NCI-H446 (cell line): ENCODE data around the gene LRRC47.

ENCODE experiments used
- DNase-seq, 2 experiments: peaks; one replicate each; lab custom pipeline; 2025; lab: John Stamatoyannopoulos, UW

Gene LRRC47

DNA sequence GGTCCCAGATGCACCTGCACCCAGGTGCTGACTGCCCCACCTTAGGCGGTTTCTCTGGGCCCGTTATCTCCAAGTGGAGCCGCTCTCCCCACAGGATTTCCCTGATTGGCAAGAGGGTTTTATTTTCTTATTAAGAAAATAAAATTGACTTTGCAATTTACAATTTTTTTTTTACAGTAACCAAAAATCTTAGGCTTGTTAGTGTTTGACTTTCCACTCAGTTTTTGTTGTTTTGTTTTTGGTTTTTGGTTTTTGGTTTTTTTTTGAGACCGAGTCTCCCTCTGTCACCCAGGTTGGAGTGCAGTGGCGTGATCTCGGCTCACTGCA is 48.8 kb downstream of the LRRC47 start:
- DNase-seq = no peak

DNA sequence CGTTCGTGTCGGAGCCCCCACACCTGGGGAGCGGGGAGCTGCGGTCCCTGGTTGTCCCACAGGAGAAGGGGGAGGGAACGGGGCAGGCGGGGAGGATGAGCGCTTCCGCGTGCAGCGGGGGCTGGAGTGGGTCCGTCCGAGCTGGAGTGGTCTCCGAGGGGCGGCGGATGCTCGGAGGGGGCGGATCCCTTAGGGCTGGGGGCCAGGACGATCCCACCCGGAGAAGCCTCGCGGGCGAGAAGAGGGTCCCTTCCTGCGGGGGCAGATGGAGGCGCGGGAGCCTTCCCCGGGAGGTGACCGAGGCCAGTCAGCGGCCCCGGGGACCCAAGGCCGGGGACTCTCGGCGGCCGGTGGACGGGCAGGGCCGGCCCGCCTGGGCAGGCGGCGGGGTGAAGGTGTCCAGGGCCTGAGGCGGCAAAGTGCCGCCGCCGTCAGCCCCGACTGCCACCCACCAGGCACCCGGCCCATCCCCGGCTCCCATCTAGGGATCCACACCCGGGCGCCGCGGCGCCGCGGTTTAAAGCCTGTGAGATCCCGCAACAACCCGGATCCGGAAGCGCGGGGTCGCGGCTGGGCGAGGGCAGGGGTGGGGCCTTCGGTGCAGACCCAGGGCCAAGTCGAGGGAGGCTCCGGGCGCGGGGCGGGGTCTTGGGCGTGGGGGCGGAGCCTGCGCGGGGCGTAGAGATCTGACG is 49.3 kb downstream of the LRRC47 start:
- peak; percentile 75 to 92 for DNase-seq

DNA sequence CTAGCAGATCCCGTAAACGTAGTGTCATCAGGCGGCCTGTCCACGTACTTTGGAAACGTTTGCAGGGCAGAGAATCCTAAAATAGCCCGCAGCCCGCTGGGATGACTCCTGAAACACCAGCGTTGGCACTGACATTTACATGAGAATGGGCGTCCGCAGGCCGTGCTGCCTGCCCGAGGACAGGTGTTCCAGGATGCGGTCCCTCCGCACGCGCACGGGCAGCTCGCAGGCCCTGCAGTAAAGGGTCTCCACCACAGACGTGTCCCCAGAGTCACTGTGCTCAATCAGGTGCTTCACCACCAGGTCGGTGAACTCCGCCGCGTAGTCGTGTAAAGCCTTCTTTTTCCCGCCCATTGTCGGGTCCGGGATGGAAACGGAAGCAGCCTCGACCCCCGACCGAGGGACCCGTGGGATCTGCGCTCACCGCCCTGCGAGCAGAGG is 49.9 kb downstream of the LRRC47 start:
- no peak for DNase-seq

DNA sequence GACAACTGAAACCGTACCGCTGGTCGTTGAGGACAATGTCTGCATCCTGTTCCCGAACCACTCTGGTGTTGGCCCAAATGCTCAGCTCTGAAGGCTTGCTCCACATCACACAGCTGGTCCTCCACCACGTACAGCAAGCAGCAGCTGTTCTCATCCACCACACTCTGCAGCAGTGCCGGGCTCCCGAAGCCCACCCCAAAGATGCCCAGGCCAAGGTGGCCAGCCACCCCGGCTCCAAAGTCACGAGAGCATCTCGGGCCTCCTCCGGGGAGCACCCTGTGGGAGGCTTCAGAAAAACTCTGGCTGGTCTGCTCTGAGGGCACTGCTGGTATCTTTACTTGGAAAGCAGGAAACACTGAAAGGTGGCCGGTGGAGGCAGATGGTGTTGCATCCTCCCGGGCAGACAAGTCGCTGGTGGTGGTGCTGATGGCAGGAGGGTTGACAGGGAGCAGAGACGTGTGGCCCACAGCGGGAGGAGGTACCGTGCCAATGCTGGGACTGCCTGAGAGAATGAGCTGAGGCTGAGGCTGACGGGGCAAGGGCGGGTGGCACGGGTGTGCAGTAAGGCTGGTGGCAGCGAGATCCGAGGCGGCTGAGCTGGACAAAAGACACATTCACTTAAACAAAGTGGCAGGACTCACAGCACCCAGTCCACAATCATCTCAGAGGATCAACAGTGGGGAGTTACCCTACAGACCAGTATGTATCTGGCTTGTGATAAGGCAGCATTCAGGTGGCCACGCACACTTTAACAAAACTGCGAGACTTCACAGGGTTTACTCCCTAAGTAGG is 50.5 kb downstream of the LRRC47 start:
- DNase-seq = no peak

DNA sequence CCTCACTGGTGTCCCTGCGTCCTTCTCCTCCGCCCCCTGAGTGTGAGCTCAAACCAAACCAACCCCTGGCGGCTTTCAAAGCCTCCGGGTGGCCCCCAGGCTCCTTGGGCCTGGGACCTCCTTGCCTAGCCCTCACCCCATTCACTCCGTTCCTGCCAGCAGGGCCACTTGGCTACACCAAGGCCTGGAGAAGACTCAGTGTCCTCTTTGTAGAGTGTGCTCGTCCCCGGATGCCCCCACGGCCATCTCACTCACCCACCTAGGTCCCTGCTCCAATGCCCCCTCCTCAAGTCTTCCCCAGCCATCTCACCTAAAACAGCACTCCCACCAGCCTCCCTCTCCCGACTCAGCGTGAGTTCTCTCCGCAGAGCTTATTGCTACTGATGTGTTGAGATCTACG is 51.2 kb downstream of the LRRC47 start:
- DNase-seq = no peak

DNA sequence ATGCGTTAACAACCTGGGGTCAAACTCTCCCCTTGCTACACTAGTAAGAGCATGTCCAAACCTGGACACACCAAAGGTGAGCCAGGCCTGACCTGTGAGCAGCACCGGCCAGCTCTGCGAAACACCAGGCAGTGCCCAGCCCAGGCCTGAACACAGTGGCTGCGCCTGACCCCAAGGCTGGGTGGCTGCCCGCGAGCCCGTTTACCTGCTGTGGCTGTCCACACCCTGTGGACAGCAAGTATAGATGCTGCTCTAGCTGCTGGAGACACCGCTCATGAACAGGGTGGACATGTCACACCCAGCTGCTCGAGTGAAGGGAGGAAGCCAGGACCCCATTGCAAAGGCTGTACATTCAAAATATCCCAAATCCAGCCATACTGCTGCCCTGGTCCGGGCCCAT is 51.7 kb downstream of the LRRC47 start:
- no peak for DNase-seq

- no peak for DNase-seq
Observed at GRCh38 chr1:3743826-3744225, 52.5 kb downstream of the LRRC47 start.

GRCh38 chr1:3743421-3743820 is 52.9 kb downstream of the LRRC47 start:
- no peak for DNase-seq

GRCh38 chr1:3742439-3743298 is 53.6 kb downstream of the LRRC47 start:
- no peak for DNase-seq

DNA sequence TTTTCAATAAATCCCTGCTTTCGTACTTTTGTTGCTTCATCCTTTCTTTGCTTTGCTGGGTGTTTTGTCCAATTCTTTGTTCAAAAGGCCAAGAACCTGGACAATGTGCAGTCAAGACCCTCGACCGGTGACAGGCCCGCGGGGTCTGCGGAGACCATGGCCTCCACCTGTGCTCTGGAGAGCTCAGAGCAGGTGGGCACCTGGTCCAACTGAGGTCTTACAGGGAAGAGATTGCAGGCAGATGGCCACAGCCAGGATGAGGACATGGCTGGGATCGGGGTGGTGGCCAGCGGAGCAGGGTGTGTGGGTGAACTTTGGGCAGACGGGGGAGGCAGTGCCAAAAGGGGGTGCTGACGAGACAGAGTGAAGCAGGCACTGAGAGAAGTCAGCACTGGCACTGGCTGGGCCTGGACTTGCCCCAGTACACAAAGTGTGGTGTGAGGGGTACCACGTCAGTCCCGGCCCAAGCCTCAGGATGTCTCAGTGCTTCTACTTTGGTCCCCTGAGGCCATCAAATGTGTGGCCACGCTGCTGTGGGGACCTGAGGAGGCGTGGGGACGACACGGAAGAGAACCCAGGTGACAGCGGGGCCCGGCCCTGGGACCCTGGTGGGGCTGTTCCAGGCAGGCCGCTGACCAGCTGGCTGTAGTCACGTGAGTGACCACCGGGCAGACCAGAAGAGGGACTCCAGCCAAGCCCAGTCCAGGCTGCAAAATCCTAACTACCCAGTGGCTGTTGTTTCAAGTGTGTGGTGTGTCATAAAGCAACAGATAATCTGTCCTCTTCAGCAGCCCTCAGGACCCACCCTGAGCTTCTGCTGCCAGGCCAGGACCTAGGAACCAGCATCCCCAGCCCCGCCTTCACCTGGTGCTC is 54.5 kb downstream of the LRRC47 start:
- DNase-seq = no peak

- no peak for DNase-seq
Observed at GRCh38 chr1:3740752-3741151, 55.5 kb downstream of the LRRC47 start.

- no peak for DNase-seq
Observed at GRCh38 chr1:3740042-3740441, 56.3 kb downstream of the LRRC47 start.

DNA sequence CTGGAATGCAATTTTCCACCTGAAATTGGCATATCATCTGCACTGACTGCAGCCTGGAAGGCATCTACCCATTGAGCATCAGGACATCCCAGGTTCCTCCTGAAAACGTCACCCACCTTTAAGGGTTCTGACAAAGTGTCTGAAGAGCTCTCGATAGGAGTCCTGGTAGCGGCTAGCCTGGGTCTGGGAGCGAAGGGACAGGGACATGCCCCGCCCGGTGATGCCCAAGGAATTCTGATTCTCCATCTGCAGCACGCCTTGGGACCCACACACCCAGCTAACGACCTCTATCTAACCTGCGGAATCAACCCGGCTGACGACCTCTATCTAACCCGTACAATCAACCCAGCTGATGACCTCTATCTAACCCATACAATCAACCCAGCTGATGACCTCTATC is 57.4 kb downstream of the LRRC47 start:
- DNase-seq = no peak

- no peak for DNase-seq
Observed at GRCh38 chr1:3736708-3737107, 59.6 kb downstream of the LRRC47 start.

GRCh38 chr1:3736131-3736561 is 60.2 kb downstream of the LRRC47 start:
- DNase-seq = no peak

DNA sequence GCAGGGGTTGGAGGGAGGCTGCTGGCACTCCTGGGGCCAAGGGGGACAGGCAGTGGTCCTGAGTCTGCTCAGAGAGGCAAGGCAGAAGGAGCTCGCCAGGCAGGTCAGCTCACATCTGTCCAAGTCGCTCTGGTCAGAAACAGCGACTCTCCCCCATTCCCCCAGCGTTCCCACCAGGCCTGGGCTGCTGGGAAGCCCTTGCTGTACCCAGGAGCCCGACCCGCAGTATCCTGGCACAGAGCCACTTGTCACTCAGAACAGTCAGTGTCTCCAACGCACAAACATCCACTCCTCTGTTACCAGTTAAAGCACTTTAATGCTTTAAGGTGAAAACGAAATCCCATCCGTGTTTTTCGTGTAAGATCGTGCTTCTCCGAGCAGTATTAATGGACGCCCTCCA is 60.6 kb downstream of the LRRC47 start:
- DNase-seq = no peak

DNA sequence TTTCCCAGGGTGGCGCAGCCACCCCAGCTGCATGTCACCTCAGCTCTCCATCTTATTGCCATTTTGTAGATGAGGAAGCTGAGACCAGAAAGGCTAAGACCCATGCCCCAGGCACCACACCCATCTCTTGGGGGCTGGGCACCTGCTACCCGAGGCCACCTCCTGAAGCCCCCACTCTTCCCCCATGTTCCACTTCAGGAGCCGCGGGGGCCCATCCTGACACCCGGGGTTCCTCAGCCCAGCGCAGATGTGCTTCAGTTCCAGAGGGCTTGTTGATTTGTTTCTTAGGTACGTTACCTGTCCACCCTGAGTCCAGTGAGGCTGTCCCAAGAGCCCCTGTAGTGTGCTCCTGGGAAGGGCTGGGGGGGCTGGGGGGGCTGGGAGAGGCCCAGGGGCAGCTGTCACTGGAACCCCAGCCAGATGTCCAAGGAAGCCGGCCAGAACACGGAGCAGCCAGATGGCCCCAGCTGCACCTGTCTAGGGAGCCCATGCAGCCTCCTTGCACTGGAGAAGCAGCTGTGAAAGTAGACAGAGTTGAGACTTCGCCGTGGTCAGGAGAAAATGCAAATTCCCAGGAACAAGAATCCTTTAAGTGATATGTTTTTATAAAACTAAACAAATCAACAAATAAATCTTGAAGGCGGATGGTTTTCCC is 61.1 kb downstream of the LRRC47 start:
- no peak for DNase-seq

GRCh38 chr1:3734602-3735001 is 61.7 kb downstream of the LRRC47 start:
- DNase-seq = no peak

DNA sequence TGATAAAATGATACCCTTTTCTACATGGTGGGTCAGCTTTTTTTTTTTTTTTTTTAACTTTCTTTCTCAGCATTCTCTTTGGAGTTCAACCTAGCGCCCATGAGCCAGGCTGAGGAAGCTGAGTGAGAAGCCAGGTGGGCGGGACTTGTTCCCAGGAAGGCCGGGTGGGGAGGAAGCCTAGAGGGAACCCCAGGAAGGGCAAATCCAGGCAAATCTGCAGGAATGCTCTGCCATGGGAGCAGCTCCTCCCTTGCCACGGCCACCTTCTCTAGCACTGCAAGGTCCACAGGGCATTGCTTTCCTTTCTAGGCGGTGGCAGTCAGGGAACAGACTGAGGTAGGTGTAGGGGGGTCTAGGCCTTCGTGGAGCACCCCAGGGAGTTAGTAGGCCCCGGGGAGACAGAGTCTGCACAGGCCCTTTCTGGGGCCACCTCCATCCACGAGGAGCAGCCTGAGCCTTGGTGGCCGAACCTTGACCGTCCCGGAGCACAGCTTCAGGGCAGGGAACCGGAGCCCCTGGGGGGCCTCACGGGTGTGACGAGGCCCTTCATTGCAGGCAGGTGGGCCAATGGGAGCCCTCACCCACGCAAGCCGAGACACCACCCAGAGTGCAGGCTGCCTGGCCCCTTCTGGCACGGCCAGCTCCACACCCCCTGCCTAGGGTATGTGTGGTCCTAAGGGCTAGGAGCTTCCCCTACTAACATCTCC is 62.3 kb downstream of the LRRC47 start:
- DNase-seq = no peak

DNA sequence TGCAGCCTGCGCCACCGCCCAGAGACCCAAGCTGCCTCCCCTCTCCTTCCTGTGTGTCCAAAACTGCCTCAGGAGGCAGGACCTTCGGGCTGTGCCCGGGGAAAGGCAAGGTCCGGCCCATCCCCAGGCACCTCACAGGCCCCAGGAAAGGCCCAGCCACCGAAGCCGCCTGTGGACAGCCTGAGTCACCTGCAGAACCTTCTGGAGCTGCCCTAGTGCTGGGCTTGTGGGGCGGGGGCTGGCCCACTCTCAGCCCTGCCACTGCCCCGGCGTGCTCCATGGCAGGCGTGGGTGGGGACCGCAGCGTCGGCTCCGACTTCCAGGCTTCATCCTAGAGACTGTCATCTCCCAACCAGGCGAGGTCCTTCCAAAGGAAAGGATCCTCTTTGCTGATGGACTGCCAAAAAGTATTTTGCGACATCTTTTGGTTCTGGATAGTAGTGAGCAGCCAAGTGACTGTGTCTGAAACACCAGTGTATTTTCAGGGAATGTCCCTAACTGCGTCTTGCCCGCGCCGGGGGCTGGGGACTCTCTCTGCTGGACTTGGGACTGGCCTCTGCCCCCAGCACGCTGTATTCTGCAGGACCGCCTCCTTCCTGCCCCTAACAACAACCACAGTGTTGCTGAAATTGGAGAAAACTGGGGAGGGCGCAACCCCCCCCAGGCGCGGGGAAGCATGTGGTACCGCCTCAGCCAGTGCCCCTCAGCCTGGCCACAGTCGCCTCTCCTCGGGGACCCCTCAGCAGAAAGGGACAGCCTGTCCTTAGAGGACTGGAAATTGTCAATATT is 63.0 kb downstream of the LRRC47 start:
- DNase-seq = no peak
